HepG2 (cell line): ENCODE measurements around the gene PLA2G4D. TPM values are rescaled to one million over a fixed set of nuclear protein-coding genes. Genes with fewer than 3 reads are reported as not detected.
A peak's percentile ranks its signal among the peaks of the same experiment; 100 is the strongest.

Experiments used
- ATAC-seq: fragments of 200-7000 bp; cut with Tn5 transposase; 3 replicates; pipeline ENCODE4 v1.9.1; 2020; ENCODE audit warnings: mild to moderate bottlenecking, moderate library complexity
- BruUV-seq: library from RNA; stranded (reverse); fragments of 400-500 nt; replicated peaks from 2 replicates; lab custom pipeline; 2021; lab: Mats Ljungman, UMichigan
- CTCF ChIA-PET: fragments of 300-600 bp; formaldehyde crosslinking; extraction: SDS; loops from one replicate; lab custom pipeline; 2021; ENCODE audit warnings: low total read pairs, inconsistent platforms, low intra/inter-chr PET ratio; lab: Yijun Ruan, JAX
- POLR2A ChIA-PET: fragments of 350-600 bp; sonication (Branson Sonifier 250); formaldehyde crosslinking; loops from one replicate; lab custom pipeline; 2020; ENCODE audit warnings: antibody characterized with exemption, inconsistent platforms; lab: Yijun Ruan, JAX
- DNase-seq: peaks from one replicate; pipeline ENCODE4 v3.0.0-alpha.2; 2015; ENCODE audit warnings: low spot score
- FAIRE-seq: peaks from 3 replicates; lab custom pipeline; 2011; peaks lifted over from hg19 to GRCh38; lab: Jason Lieb, UNC
- H2AFZ ChIP-seq: one replicate; pipeline ENCODE4 v1.6.1; 2011; ENCODE audit warnings: low read length, inconsistent platforms
- H3K27ac ChIP-seq: fragments of 300-600 bp; 3 replicates; pipeline ENCODE4 v1.8.0; 2011; ENCODE audit warnings: mixed run types, mild to moderate bottlenecking, mixed read lengths, low read length, inconsistent platforms; ENCODE audit not compliant: insufficient read depth; ENCODE audit errors: extremely low read length
- H3K27me3 ChIP-seq, 2 experiments: fragments of 200-600 bp in 1 of 2; 2 replicates in 1 of 2; 3 replicates in 1 of 2; pipeline versions ENCODE4 v1.6.0 to v1.8.0; 2011; ENCODE audit warnings: low read length in 2 of 2, mild to moderate bottlenecking in 2 of 2, moderate library complexity in 2 of 2, inconsistent platforms in 1 of 2; ENCODE audit not compliant: insufficient read depth in 2 of 2, control insufficient read depth in 1 of 2
- H3K36me3 ChIP-seq, 2 experiments: fragments of 200-600 bp in 1 of 2; replicated peaks in 1 of 2; 2 replicates in 1 of 2; 3 replicates in 1 of 2; pipeline versions ENCODE4 v1.5.1 to v1.8.0; 2011; ENCODE audit warnings: low read length in 2 of 2, inconsistent platforms in 1 of 2; ENCODE audit not compliant: insufficient read depth in 2 of 2, control insufficient read depth in 1 of 2
- H3K4me1 ChIP-seq: 2 replicates; pipeline ENCODE4 v1.5.1; 2012; ENCODE audit warnings: low read length, inconsistent platforms; ENCODE audit not compliant: insufficient read depth
- H3K4me2 ChIP-seq: 2 replicates; pipeline ENCODE4 v1.6.0; 2011; ENCODE audit warnings: low read depth, low read length, inconsistent platforms
- H3K4me3 ChIP-seq, 3 experiments: fragments of 200-600 bp in 1 of 3; sonication (generic), shearing (Covaris generic) in 1 of 3; replicated peaks in 1 of 3; 2 replicates each; pipeline ENCODE4 v1.5.1; 2011 to 2016; ENCODE audit warnings: low read length in 3 of 3, inconsistent platforms in 2 of 3, low read depth in 2 of 3, mild to moderate bottlenecking in 2 of 3, control low read depth in 1 of 3, mixed read lengths in 1 of 3; ENCODE audit not compliant: insufficient read depth in 1 of 3
- H3K79me2 ChIP-seq: one replicate; pipeline ENCODE4 v1.6.1; 2011; ENCODE audit warnings: low read length, inconsistent platforms; ENCODE audit not compliant: insufficient read depth
- H3K9ac ChIP-seq: 2 replicates; pipeline ENCODE4 v1.6.0; 2011; ENCODE audit warnings: mild to moderate bottlenecking, low read depth, low read length, inconsistent platforms; ENCODE audit not compliant: insufficient read depth
- H3K9me3 ChIP-seq: 2 replicates; pipeline ENCODE4 v1.5.1; 2012; ENCODE audit warnings: mild to moderate bottlenecking, low read length
- H4K20me1 ChIP-seq: 2 replicates; pipeline ENCODE4 v1.6.0; 2011; ENCODE audit warnings: inconsistent platforms, mild to moderate bottlenecking, low read length, moderate library complexity; ENCODE audit not compliant: insufficient read depth
- AHDC1 ChIP-seq: sonication (generic); formaldehyde crosslinking; IDR thresholded peaks from 2 replicates; pipeline ENCODE4 v1.5.1; 2020; ENCODE audit warnings: mild to moderate bottlenecking, missing genetic modification reagents, borderline replicate concordance
- ETV5 ChIP-seq: IDR thresholded peaks from 2 replicates; pipeline ENCODE4 v1.6.1; 2018; ENCODE audit warnings: missing biosample characterization, missing genetic modification reagents, inconsistent platforms, borderline replicate concordance
- FOXA3 ChIP-seq: IDR thresholded peaks from 2 replicates; pipeline ENCODE4 v1.6.1; 2016; ENCODE audit warnings: missing genetic modification reagents, missing compliant biosample characterization
- GRHL1 ChIP-seq: sonication (generic); formaldehyde crosslinking; conservative IDR thresholded peaks from 2 replicates; pipeline ENCODE4 v1.8.0; 2022; ENCODE audit warnings: missing genetic modification reagents
- KDM5A ChIP-seq: fragments of 200-600 bp; sonication (generic); IDR thresholded peaks from 2 replicates; pipeline ENCODE4 v1.7.0; 2018; ENCODE audit warnings: antibody characterized with exemption, mild to moderate bottlenecking, low read length, borderline replicate concordance
- PRDM15 ChIP-seq: sonication (generic); formaldehyde crosslinking; IDR thresholded peaks from 2 replicates; pipeline ENCODE4 v1.4.0; 2020; ENCODE audit warnings: missing genetic modification reagents
- PRPF4 ChIP-seq: fragments of 200-400 bp; formaldehyde crosslinking; IDR thresholded peaks from 2 replicates; pipeline ENCODE4 v1.6.1; 2016; ENCODE audit warnings: low read length, low read depth; ENCODE audit not compliant: poor library complexity, severe bottlenecking
- SP2 ChIP-seq: sonication (generic); formaldehyde crosslinking; IDR thresholded peaks from 2 replicates; pipeline ENCODE4 v1.5.1; 2020; ENCODE audit warnings: mild to moderate bottlenecking, missing genetic modification reagents
- ZNF577 ChIP-seq: sonication (generic); formaldehyde crosslinking; IDR thresholded peaks from 2 replicates; pipeline ENCODE4 v1.4.0; 2020; ENCODE audit warnings: mild to moderate bottlenecking, low read depth, missing genetic modification reagents, borderline replicate concordance
- ZNF607 ChIP-seq: sonication (generic); formaldehyde crosslinking; IDR thresholded peaks from 2 replicates; pipeline ENCODE4 v1.5.1; 2020; ENCODE audit warnings: missing genetic modification reagents, mild to moderate bottlenecking, borderline replicate concordance
- ZNF782 ChIP-seq: sonication (generic); formaldehyde crosslinking; IDR thresholded peaks from 2 replicates; pipeline ENCODE4 v1.4.0; 2020; ENCODE audit warnings: missing genetic modification reagents, mild to moderate bottlenecking, borderline replicate concordance
- WGBS: methylation state at CpG from one replicate; pipeline ENCODE4 v1.1.6; 2017; ENCODE audit warnings: low lambda C conversion rate; 5-methylcytosine and 5-hydroxymethylcytosine counted together
- in situ Hi-C: cut with HindIII; loops from 2 replicates; pipeline ENCODE4 v1.10.0; 2017; ENCODE audit warnings: low pct_unique_long_range_greater_than_20kb; ENCODE audit not compliant: extremely low pct_ligation_motif_present
- intact Hi-C: fragments of 100-400 bp; cut with micrococcal nuclease; formaldehyde crosslinking; loops from one replicate; pipeline ENCODE4 v1.10.0; 2022; ENCODE audit not compliant: unreplicated experiment
- polyA plus RNA-seq, 8 experiments: library from polyadenylated mRNA; depleted of rRNA in 3 of 8; stranded (reverse) in 7 of 8; unstranded in 1 of 8; fragments of >200 nt; fragmentation: Illumina TruSeq in 4 of 8; extraction: Trizol in 4 of 8; gene quantifications; 2 replicates each; pipeline versions ENCODE4 v1.2.1 to v1.2.3, GENCODE V29; 2011 to 2016; ENCODE audit warnings: low read depth in 4 of 8, missing spikeins in 1 of 8, mixed read lengths in 1 of 8; ENCODE audit not compliant: insufficient read depth in 1 of 8
- total RNA-seq, 5 experiments: library from RNA; depleted of rRNA; stranded (reverse); fragments of >200 nt; fragmentation: Illumina TruSeq; extraction: Trizol; gene quantifications; 2 replicates each; pipeline ENCODE4 v1.2.3, GENCODE V29; 2016; ENCODE audit warnings: low read depth in 1 of 5

PLA2G4D gene
- total and polyA plus RNA-seq, 2 of the 13 experiments (the other 11 are each of a cell fraction or from before 2014, with no cell fraction given), result 0.04 to 0.21 TPM

GRCh38 chr15:42131826-42132806, 37.8 kb upstream of the PLA2G4D start:
- in situ Hi-C loops (loop anchor here (5.0 kb wide), 1 partner anchor 40 kb away; the partner anchor contains the start of gene PLA2G4D), intact Hi-C loops (no loop called here)
- Histone ChIP-seq H3K9me3 (no peaks in the 10 kb centered on the region), H3K36me3 (no peaks in the 10 kb centered on the region), H3K27me3 (0 out of 5 replicates have a peak, but pooled peaks cover 2 to 7% of the 10 kb centered on the region in 2 experiments), H3K9ac (no peak overlapping the region), H4K20me1 (no peaks in the 10 kb centered on the region), H3K4me1 (peaks cover 34% of the 10 kb centered on the region), H3K79me2 (no peaks in the 10 kb centered on the region), H3K4me3 (no peak overlapping the region), H3K4me2 (no peak overlapping the region), H3K27ac (no peak overlapping the region), H2AFZ (no peak overlapping the region)
- FAIRE-seq (no peak), DNase-seq (no peak), ATAC-seq (peak; percentile 49)
- BruUV-seq, result no TSS peak
- ChIA-PET POLR2A (no interaction called here), CTCF (no interaction called here)
- WGBS, result 38% methylated on average over 9 of the region's 9 CpGs
- TF ChIP-seq FOXA3 (no peak), KDM5A (no peak), GRHL1 (CRISPR knock-in tag) (no peak), SP2 (CRISPR knock-in tag) (no peak), ZNF782 (CRISPR knock-in tag) (no peak), ZNF577 (no peak), PRDM15 (no peak), PRPF4 (no peak), ZNF607 (CRISPR knock-in tag) (no peak), ETV5 (CRISPR knock-in tag) (no peak), AHDC1 (no peak)
